Activated CD4-positive, alpha-beta T cell treated with anti-CD3 and anti-CD28 coated beads for 36 hours (primary cell): ENCODE results near the gene ERVMER34-1. TPM values are rescaled to one million over a fixed set of nuclear protein-coding genes. Genes with fewer than 3 reads are reported as not detected.

Source experiments
- ATAC-seq: fragments of 200-7000 bp; cut with Tn5 transposase; one replicate; pipeline ENCODE4 v1.10.0; 2021; ENCODE audit warnings: mild to moderate bottlenecking, moderate library complexity
- CTCF ChIA-PET: fragments of 350-600 bp; sonication (Branson Sonifier 250); formaldehyde crosslinking; loops from one replicate; lab custom pipeline; 2021; ENCODE audit warnings: antibody characterized with exemption; lab: Charles Lee
- POLR2A ChIA-PET: fragments of 350-600 bp; sonication (Branson Sonifier 250); formaldehyde crosslinking; loops from one replicate; lab custom pipeline; 2021; ENCODE audit warnings: antibody characterized with exemption, inconsistent platforms; lab: Charles Lee
- DNase-seq: peaks from one replicate; pipeline ENCODE4 v3.0.0-alpha.2; 2020
- H3K27ac Mint-ChIP-seq: one replicate; pipeline ENCODE4 v1.8.0; 2021; ENCODE audit warnings: mixed read lengths
- H3K27me3 Mint-ChIP-seq: one replicate; pipeline ENCODE4 v1.8.0; 2021; ENCODE audit warnings: mixed read lengths
- H3K36me3 Mint-ChIP-seq: one replicate; pipeline ENCODE4 v1.8.0; 2021; ENCODE audit warnings: low read depth, mixed read lengths
- H3K4me1 Mint-ChIP-seq: one replicate; pipeline ENCODE4 v1.8.0; 2021; ENCODE audit warnings: mixed read lengths
- H3K4me3 Mint-ChIP-seq: one replicate; pipeline ENCODE4 v1.8.0; 2021; ENCODE audit warnings: mild to moderate bottlenecking, moderate library complexity, mixed read lengths
- H3K9me3 Mint-ChIP-seq: one replicate; pipeline ENCODE4 v1.8.0; 2021; ENCODE audit warnings: low read depth, mixed read lengths
- intact Hi-C, 2 experiments: fragments of 100-400 bp; cut with DNase I in 1 of 2; cut with micrococcal nuclease in 1 of 2; formaldehyde crosslinking; loops; one replicate each; pipeline versions ENCODE4 v1.14.2 to v1.15.1; 2022 to 2024; cut with DNase I, micrococcal nuclease
- total RNA-seq, 2 experiments: library from RNA; stranded (reverse); gene quantifications; one replicate each; pipeline ENCODE4 v1.2.3, GENCODE V29; 2021

ERVMER34-1 gene
- under 1 TPM; 0.14 to 0.67 TPM for total RNA-seq

GRCh38 chr4:52750819-52751486, at the start of gene ERVMER34-1:
TSS of gene ERVMER34-1 (minus strand) at chr4:52751425. CDS start at chr4:52745520, 5,905 bp downstream.
- ChIA-PET CTCF (interaction anchor here (0.7 kb wide), 1 partner anchor 93 kb away, joined by 4 read pairs; no protein-coding TSS in a partner anchor), POLR2A (no interaction called here)
- peak; percentile 31 for DNase-seq

GRCh38 chr4:52799813-52800212, 48.6 kb upstream of the ERVMER34-1 start:
- Mint-ChIP-seq H3K4me1 (no peaks in the 10 kb centered on the region), H3K9me3 (no peaks in the 10 kb centered on the region), H3K27me3 (peaks cover 6% of the 10 kb centered on the region), H3K27ac (no peak overlapping the region), H3K4me3 (no peak overlapping the region), H3K36me3 (no peaks in the 10 kb centered on the region)
- ChIA-PET POLR2A (no interaction called here), CTCF (no interaction called here)
- ATAC-seq (no peak), DNase-seq (no peak)
- intact Hi-C loops: no loop called here

More at GRCh38 chr4:52750819-52751486, at the start of gene ERVMER34-1:
- Mint-ChIP-seq H3K4me1 (peaks cover 5% of the 10 kb centered on the region), H3K36me3 (peaks cover 2% of the 10 kb centered on the region), H3K4me3 (peak within 1 kb of the TSS; percentile 61), H3K27ac (no peak within 1 kb of the TSS), H3K9me3 (no peaks in the 10 kb centered on the region), H3K27me3 (peaks cover 47% of the 10 kb centered on the region)
- ATAC-seq: peak; percentile 47
- intact Hi-C loops: loop anchor here in 1 of 2 experiments (10.0 kb wide), 1 partner anchor 206 kb away; no protein-coding TSS in a partner anchor

GRCh38 chr4:52795533-52795932, 44.3 kb upstream of the ERVMER34-1 start:
- intact Hi-C loops: no loop called here
- ChIA-PET POLR2A (no interaction called here), CTCF (no interaction called here)
- ATAC-seq (no peak), DNase-seq (no peak)
- peaks cover 3% of the 10 kb centered on the region for H3K27me3 Mint-ChIP-seq
- H3K27ac Mint-ChIP-seq: no peak overlapping the region
- H3K4me1 Mint-ChIP-seq: no peaks in the 10 kb centered on the region
- H3K4me3 Mint-ChIP-seq: no peak overlapping the region
- no peaks in the 10 kb centered on the region for H3K36me3 Mint-ChIP-seq
- no peaks in the 10 kb centered on the region for H3K9me3 Mint-ChIP-seq

GRCh38 chr4:52791936-52792335, 40.7 kb upstream of the ERVMER34-1 start:
- intact Hi-C loops: loop anchor here in 1 of 2 experiments (5.0 kb wide), 1 partner anchor 50 kb away; no protein-coding TSS in a partner anchor
- Mint-ChIP-seq H3K27me3 (no peaks in the 10 kb centered on the region), H3K4me3 (no peak overlapping the region), H3K9me3 (no peaks in the 10 kb centered on the region), H3K27ac (no peak overlapping the region), H3K4me1 (no peaks in the 10 kb centered on the region), H3K36me3 (no peaks in the 10 kb centered on the region)
- ChIA-PET POLR2A (no interaction called here), CTCF (no interaction called here)
- no peak for DNase-seq
- ATAC-seq: no peak

- ATAC-seq (no peak), DNase-seq (no peak)
- intact Hi-C loops: loop anchor here in 1 of 2 experiments (5.0 kb wide), 1 partner anchor 53 kb away; no protein-coding TSS in a partner anchor
- H3K9me3 Mint-ChIP-seq: no peaks in the 10 kb centered on the region
- CTCF ChIA-PET: no interaction called here
- no peaks in the 10 kb centered on the region for H3K36me3 Mint-ChIP-seq
- H3K27ac Mint-ChIP-seq: no peak overlapping the region
- H3K27me3 Mint-ChIP-seq: peaks cover 2% of the 10 kb centered on the region
- POLR2A ChIA-PET: no interaction called here
- no peak overlapping the region for H3K4me3 Mint-ChIP-seq
- H3K4me1 Mint-ChIP-seq: no peaks in the 10 kb centered on the region
These were observed 38.5 kb upstream of the ERVMER34-1 start for GRCh38 chr4:52789774-52790173.

GRCh38 chr4:52788806-52789205, 37.6 kb upstream of the ERVMER34-1 start:
- H3K4me3 Mint-ChIP-seq: no peak overlapping the region
- intact Hi-C loops: no loop called here
- ATAC-seq: no peak
- CTCF ChIA-PET: no interaction called here
- H3K9me3 Mint-ChIP-seq: no peaks in the 10 kb centered on the region
- H3K4me1 Mint-ChIP-seq: no peaks in the 10 kb centered on the region
- no peaks in the 10 kb centered on the region for H3K36me3 Mint-ChIP-seq
- POLR2A ChIA-PET: no interaction called here
- no peak for DNase-seq
- peaks cover 2% of the 10 kb centered on the region for H3K27me3 Mint-ChIP-seq
- no peak overlapping the region for H3K27ac Mint-ChIP-seq

GRCh38 chr4:52783069-52783468, 31.8 kb upstream of the ERVMER34-1 start:
- DNase-seq (no peak), ATAC-seq (no peak)
- Mint-ChIP-seq H3K4me1 (no peaks in the 10 kb centered on the region), H3K4me3 (no peak overlapping the region), H3K27me3 (peaks cover 5% of the 10 kb centered on the region), H3K36me3 (no peaks in the 10 kb centered on the region), H3K27ac (no peak overlapping the region), H3K9me3 (no peaks in the 10 kb centered on the region)
- ChIA-PET CTCF (no interaction called here), POLR2A (no interaction called here)
- intact Hi-C loops: no loop called here

GRCh38 chr4:52780617-52781354, 29.6 kb upstream of the ERVMER34-1 start:
- Mint-ChIP-seq H3K4me3 (no peak overlapping the region), H3K4me1 (no peaks in the 10 kb centered on the region), H3K9me3 (no peaks in the 10 kb centered on the region), H3K36me3 (no peaks in the 10 kb centered on the region), H3K27ac (no peak overlapping the region), H3K27me3 (peaks cover 15% of the 10 kb centered on the region)
- DNase-seq (no peak), ATAC-seq (no peak)
- CTCF ChIA-PET: no interaction called here
- intact Hi-C loops: no loop called here
- POLR2A ChIA-PET: no interaction called here

- Mint-ChIP-seq H3K27ac (no peak overlapping the region), H3K36me3 (no peaks in the 10 kb centered on the region), H3K4me3 (no peak overlapping the region), H3K9me3 (no peaks in the 10 kb centered on the region), H3K4me1 (no peaks in the 10 kb centered on the region), H3K27me3 (peaks cover 15% of the 10 kb centered on the region)
- no peak for ATAC-seq
- intact Hi-C loops: no loop called here
- DNase-seq: no peak
- ChIA-PET CTCF (no interaction called here), POLR2A (no interaction called here)
These were observed 29.0 kb upstream of the ERVMER34-1 start for GRCh38 chr4:52780206-52780605.

GRCh38 chr4:52760256-52760655, 9.0 kb upstream of the ERVMER34-1 start:
- H3K9me3 Mint-ChIP-seq: no peaks in the 10 kb centered on the region
- no peaks in the 10 kb centered on the region for H3K4me1 Mint-ChIP-seq
- ATAC-seq: no peak
- POLR2A ChIA-PET: no interaction called here
- no peak overlapping the region for H3K27ac Mint-ChIP-seq
- peaks cover 15% of the 10 kb centered on the region for H3K27me3 Mint-ChIP-seq
- no peaks in the 10 kb centered on the region for H3K36me3 Mint-ChIP-seq
- no peak for DNase-seq
- no peak overlapping the region for H3K4me3 Mint-ChIP-seq
- intact Hi-C loops: no loop called here
- CTCF ChIA-PET: interaction anchor here (0.5 to 0.6 kb wide), 2 partner anchors 54 to 274 kb away, joined by 3 read pairs; no protein-coding TSS in a partner anchor

GRCh38 chr4:52755426-52755825, 4.2 kb upstream of the ERVMER34-1 start:
- ChIA-PET POLR2A (interaction anchor here (0.6 kb wide), 1 partner anchor 53 kb away, joined by 3 read pairs; no protein-coding TSS in a partner anchor), CTCF (interaction anchor here (1.2 kb wide), 1 partner anchor 44 kb away, joined by 3 read pairs; no protein-coding TSS in a partner anchor)
- peaks cover 2% of the 10 kb centered on the region for H3K36me3 Mint-ChIP-seq
- no peaks in the 10 kb centered on the region for H3K9me3 Mint-ChIP-seq
- peaks cover 5% of the 10 kb centered on the region for H3K4me1 Mint-ChIP-seq
- intact Hi-C loops: loop anchor here in 1 of 2 experiments (10.0 kb wide), 1 partner anchor 211 kb away; no protein-coding TSS in a partner anchor
- no peak overlapping the region for H3K27ac Mint-ChIP-seq
- DNase-seq: no peak
- no peak overlapping the region for H3K4me3 Mint-ChIP-seq
- no peak for ATAC-seq
- peaks cover 49% of the 10 kb centered on the region for H3K27me3 Mint-ChIP-seq
